ENCODE results near the gene ZNF438.

DNA sequence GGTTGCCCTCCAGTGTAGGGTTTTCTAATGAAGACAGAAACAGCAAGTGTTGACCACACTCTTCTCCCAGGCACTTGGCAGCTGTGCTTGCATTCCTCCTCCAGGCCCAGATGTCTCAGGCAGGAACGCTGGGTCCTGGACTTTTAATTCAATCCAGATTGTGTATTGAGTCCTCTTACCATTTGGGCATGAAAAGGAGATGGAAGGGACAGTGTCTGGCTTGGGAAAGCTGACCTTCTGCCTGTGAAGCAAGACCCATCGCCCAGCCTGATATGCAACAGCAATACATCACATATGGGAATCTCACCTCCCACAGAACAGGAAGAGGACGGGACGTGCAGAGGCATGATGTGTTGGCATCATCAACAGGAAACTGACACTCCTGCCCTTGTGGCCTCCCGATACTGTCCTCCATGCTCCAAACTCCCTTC lies 227.8 kb downstream of the ZNF438 start:
- no peak for TF ChIP-seq POLR2A (IDR thresholded peaks at IDR 0.05)
- TF ChIP-seq, protein P1, sequence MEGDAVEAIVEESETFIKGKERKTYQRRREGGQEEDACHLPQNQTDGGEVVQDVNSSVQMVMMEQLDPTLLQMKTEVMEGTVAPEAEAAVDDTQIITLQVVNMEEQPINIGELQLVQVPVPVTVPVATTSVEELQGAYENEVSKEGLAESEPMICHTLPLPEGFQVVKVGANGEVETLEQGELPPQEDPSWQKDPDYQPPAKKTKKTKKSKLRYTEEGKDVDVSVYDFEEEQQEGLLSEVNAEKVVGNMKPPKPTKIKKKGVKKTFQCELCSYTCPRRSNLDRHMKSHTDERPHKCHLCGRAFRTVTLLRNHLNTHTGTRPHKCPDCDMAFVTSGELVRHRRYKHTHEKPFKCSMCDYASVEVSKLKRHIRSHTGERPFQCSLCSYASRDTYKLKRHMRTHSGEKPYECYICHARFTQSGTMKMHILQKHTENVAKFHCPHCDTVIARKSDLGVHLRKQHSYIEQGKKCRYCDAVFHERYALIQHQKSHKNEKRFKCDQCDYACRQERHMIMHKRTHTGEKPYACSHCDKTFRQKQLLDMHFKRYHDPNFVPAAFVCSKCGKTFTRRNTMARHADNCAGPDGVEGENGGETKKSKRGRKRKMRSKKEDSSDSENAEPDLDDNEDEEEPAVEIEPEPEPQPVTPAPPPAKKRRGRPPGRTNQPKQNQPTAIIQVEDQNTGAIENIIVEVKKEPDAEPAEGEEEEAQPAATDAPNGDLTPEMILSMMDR (IDR thresholded peaks at IDR 0.05): no peak
- TF ChIP-seq EP300 (IDR thresholded peaks at IDR 0.05): peak in 1 of 4 donors; percentile 12

All from sigmoid colon (tissue), 4 donors.